GM18861 (cell line): ENCODE measurements around the gene CLEC6A.
"Not testable (repeated sequence)": the region's sequence is repeated elsewhere in the genome, so short reads cannot be mapped to it uniquely, and the experiment has no call there.

Source experiments
- ATAC-seq: cut with Tn5 transposase; IDR thresholded peaks from one replicate; pipeline ENCODE4 v1.9.1; 2021; ENCODE audit not compliant: unreplicated experiment

The CLEC6A gene

GRCh38 chr12:8493084-8493483 lies 37.3 kb downstream of the CLEC6A start:
- ATAC-seq, result peak; percentile 94

- not testable (repeated sequence) for ATAC-seq
Observed at GRCh38 chr12:8495671-8496070, 39.9 kb downstream of the CLEC6A start.

GRCh38 chr12:8496074-8496473 lies 40.3 kb downstream of the CLEC6A start:
- not testable (repeated sequence) for ATAC-seq

GRCh38 chr12:8499616-8500015 lies 43.9 kb downstream of the CLEC6A start:
- no peak for ATAC-seq

GRCh38 chr12:8501720-8502119 lies 46.0 kb downstream of the CLEC6A start:
- no peak for ATAC-seq

GRCh38 chr12:8504351-8504750 lies 48.6 kb downstream of the CLEC6A start:
- ATAC-seq, result no peak

- ATAC-seq, result no peak
Observed at GRCh38 chr12:8507596-8507995, 51.8 kb downstream of the CLEC6A start.

- ATAC-seq, result no peak
Observed at GRCh38 chr12:8508223-8508622, 52.5 kb downstream of the CLEC6A start.

- ATAC-seq, result peak; percentile 61
Observed at GRCh38 chr12:8508910-8509841, 53.4 kb downstream of the CLEC6A start.

- no peak for ATAC-seq
Observed at GRCh38 chr12:8513256-8513655, 57.5 kb downstream of the CLEC6A start, which contains the start of gene CLEC4D. CLEC4D (plus strand) TSS chr12:8513503; CDS start chr12:8513733, 230 bp downstream.

GRCh38 chr12:8517971-8518370 lies 62.2 kb downstream of the CLEC6A start:
- no peak for ATAC-seq

GRCh38 chr12:8519171-8519570 lies 63.4 kb downstream of the CLEC6A start:
- ATAC-seq, result no peak

- no peak for ATAC-seq
Observed at GRCh38 chr12:8527250-8528130, 71.7 kb downstream of the CLEC6A start.
